ENCODE measurements around the gene DCDC1. TPM values are rescaled to one million over a fixed set of nuclear protein-coding genes. Genes with fewer than 3 reads are reported as not detected.

Gene DCDC1
- total RNA-seq, 2 experiments from 2014 or later, result 0.21 to 0.27 TPM

DNA sequence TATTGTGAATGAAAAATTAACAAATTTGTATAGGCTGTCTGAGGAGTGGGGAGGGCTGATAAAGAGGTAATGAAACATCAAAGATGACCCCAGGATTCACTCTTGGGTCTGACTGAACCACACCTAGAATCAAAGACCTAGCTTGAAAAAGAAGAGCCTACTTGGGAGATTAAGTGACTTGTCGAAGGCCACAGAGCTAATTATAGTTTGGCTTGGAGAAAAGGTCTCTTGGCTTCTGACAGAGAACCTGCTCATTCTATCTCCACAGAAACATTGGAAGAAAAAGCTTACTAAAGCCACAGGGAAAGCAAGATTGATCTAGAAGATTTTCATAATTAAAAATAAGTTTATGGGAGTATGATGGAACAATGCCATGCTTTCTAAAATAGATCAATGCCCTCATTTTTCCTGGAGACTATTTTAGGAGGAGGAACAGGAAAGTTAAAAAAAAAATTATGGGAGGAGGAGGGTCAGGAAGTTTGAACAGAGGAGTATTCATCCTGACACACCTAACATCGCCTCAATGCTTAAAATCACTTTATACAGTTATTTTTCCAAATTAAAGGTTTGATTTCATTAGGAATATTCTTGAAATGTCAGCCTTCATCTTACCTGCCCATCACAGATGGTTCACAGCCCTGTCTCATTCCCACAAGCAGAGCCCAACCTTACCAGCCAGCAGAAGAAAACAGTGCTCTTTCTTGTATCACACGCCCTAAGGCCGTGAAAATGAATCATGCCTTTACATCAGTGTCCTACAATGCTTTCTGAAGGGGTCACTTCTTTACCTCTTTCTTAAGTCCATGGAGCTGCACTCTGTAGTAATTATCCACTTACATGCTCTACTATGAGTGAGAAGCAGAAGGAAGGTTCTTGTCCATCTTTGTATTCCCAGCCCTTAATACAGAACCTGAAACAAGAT is 552.3 kb downstream of the DCDC1 start:
- ChIA-PET POLR2A (no interaction called here), CTCF (no interaction called here)

DNA sequence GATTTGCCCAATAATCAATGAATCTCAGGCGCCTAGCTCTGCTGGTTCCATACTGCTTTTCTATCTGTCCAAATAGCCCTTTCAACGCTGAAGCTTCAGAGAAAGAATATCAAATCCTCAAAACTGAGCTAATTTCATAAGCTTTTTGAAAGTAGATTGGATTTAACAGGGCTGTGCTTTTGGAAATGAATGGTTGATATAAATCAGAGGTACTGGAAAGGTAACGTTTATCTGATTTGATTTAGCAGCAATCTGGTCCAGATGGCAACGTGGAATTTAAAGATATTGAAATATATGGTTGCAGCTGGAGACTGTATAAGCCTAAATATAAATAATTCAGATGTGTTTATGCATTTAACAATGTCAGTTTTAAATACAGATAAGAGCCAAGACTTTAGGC is 553.9 kb downstream of the DCDC1 start:
- CTCF ChIA-PET, result no interaction called here
- POLR2A ChIA-PET, result no interaction called here

DNA sequence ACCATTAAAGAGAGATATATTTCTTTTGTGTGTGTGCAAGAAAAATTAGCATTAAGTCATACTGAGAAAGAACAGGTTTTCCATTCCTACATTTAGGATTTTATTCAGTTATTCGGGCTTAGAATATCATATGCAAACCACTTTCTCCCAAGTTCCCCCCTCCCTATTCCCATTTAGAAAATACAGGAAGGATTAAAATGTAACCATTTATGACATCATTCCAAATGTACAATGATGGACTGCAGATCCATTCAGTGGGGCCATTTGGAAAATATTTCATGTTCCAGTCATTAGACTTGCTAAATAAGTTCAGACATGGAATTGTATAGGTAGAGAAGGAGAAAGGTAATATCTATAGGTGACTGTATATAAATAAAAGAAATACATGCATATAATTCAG is 554.8 kb downstream of the DCDC1 start:
- CTCF ChIA-PET, result no interaction called here
- POLR2A ChIA-PET, result no interaction called here

Other genes with a start within 250 kb of the DCDC1 start
- gene DNAJC24, start 121 bp upstream of the DCDC1 start, total RNA-seq, result 10 to 100 TPM; 21.3 to 22.7 TPM
- gene IMMP1L, start 139.9 kb upstream of the DCDC1 start, total RNA-seq, result 10 to 100 TPM; 28.8 to 29.4 TPM
- 10 to 100 TPM; 21.4 to 24.8 TPM for gene ELP4, start 140.0 kb upstream of the DCDC1 start, total RNA-seq

All from activated CD8-positive, alpha-beta memory T cell treated with anti-CD3 and anti-CD28 coated beads for 36 hours (primary cell).